GM12874 (cell line): Measurements from ENCODE around the gene INO80D.

Experiments
- CTCF ChIP-seq: IDR thresholded peaks from 2 replicates; pipeline ENCODE4 v1.5.1; 2011; ENCODE audit warnings: low read depth, mild to moderate bottlenecking, control low read depth, low read length, moderate library complexity; ENCODE audit not compliant: insufficient read depth

INO80D gene

GRCh38 chr2:206031950-206032567 lies 53.9 kb downstream of the INO80D start:
- no peak for TF ChIP-seq CTCF

- no peak for TF ChIP-seq CTCF
Measured at GRCh38 chr2:206031162-206031784, 54.7 kb downstream of the INO80D start.

GRCh38 chr2:206028101-206028500 lies 57.9 kb downstream of the INO80D start:
- TF ChIP-seq CTCF = no peak

GRCh38 chr2:206023183-206023582 lies 62.8 kb downstream of the INO80D start:
- no peak for TF ChIP-seq CTCF

GRCh38 chr2:206020171-206020570 lies 65.8 kb downstream of the INO80D start:
- TF ChIP-seq CTCF = no peak

GRCh38 chr2:206011795-206012194 lies 74.2 kb downstream of the INO80D start:
- no peak for TF ChIP-seq CTCF

- TF ChIP-seq CTCF = no peak
Measured at GRCh38 chr2:206011018-206011614, 74.9 kb downstream of the INO80D start.
